ENCODE results near the gene FNDC4. TPM values are rescaled to one million over a fixed set of nuclear protein-coding genes. Genes with fewer than 3 reads are reported as not detected.

Gene FNDC4
- 43.2 TPM for total RNA-seq

GRCh38 chr2:27494944-27495554, at the start of gene FNDC4:
FNDC4 (minus strand) TSS chr2:27495200; CDS start chr2:27494679, 521 bp downstream.

GRCh38 chr2:27496357-27497287, 1.6 kb upstream of the FNDC4 start, which contains the start of gene GCKR:
GCKR (plus strand) TSS chr2:27496839; CDS start chr2:27496905, 66 bp downstream.

GRCh38 chr2:27489498-27490397, 5.3 kb downstream of the FNDC4 start, which contains the start of gene IFT172:
IFT172 (minus strand) TSS chr2:27489743; CDS start chr2:27489653, 90 bp downstream.

GRCh38 chr2:27441958-27442919, 52.8 kb downstream of the FNDC4 start, which contains the start of gene KRTCAP3:
KRTCAP3 (plus strand) TSS chr2:27442381; CDS start chr2:27442413, 32 bp downstream.

Small RNA genes lying within 50 kb of the gene (small RNA-seq; reads per million reads assigned to genes)
- not detected for gene RNU6-986P (ENCODE audit: low replicate concordance)

Other genes starting within 250 kb of the FNDC4 start
- gene SLC30A3, start 232.2 kb downstream of the FNDC4 start, total RNA-seq, result 0.31 TPM
- not detected for gene DNAJC5G, start 219.8 kb downstream of the FNDC4 start, total RNA-seq
- not detected for gene TRIM54, start 212.8 kb downstream of the FNDC4 start, total RNA-seq
- not detected for gene UCN, start 186.8 kb downstream of the FNDC4 start, total RNA-seq
- 107 TPM for gene MPV17, start 172.1 kb downstream of the FNDC4 start, total RNA-seq
- 56.7 TPM for gene GTF3C2, start 138.4 kb downstream of the FNDC4 start, total RNA-seq
- 20.7 TPM for gene EIF2B4, start 124.9 kb downstream of the FNDC4 start, total RNA-seq
- gene SNX17, start 124.6 kb downstream of the FNDC4 start, total RNA-seq, result 57.0 TPM
- gene ZNF513, start 114.5 kb downstream of the FNDC4 start, total RNA-seq, result 12.8 TPM
- gene PPM1G, start 85.6 kb downstream of the FNDC4 start, total RNA-seq, result 63.2 TPM
- 82.9 TPM for gene NRBP1, start 66.6 kb downstream of the FNDC4 start, total RNA-seq
- not detected for gene KRTCAP3, start 52.8 kb downstream of the FNDC4 start, total RNA-seq
- 70.7 TPM for gene IFT172, start 5.5 kb downstream of the FNDC4 start, total RNA-seq
- gene GCKR, start 1.6 kb upstream of the FNDC4 start, total RNA-seq, result 1.3 TPM
- 69.8 TPM for gene ZNF512, start 87.8 kb upstream of the FNDC4 start, total RNA-seq
- 4.1 TPM for gene CCDC121, start 133.8 kb upstream of the FNDC4 start, total RNA-seq
- gene GPN1, start 133.8 kb upstream of the FNDC4 start, total RNA-seq, result 31.6 TPM
- gene SUPT7L, start 168.4 kb upstream of the FNDC4 start, total RNA-seq, result 46.0 TPM
- 36.6 TPM for gene SLC4A1AP, start 168.7 kb upstream of the FNDC4 start, total RNA-seq

Data from parietal lobe (tissue), 2 donors.